ENCODE results near the gene KDM4B. TPM values are rescaled to one million over a fixed set of nuclear protein-coding genes. Genes with fewer than 3 reads are reported as not detected.
"Not testable (repeated sequence)": the region's sequence is repeated elsewhere in the genome, so short reads cannot be mapped to it uniquely, and the experiment has no call there.

The KDM4B gene
- total and polyA plus RNA-seq, 4 donors, result 3.2 to 19.7 (median 12.9) TPM

DNA sequence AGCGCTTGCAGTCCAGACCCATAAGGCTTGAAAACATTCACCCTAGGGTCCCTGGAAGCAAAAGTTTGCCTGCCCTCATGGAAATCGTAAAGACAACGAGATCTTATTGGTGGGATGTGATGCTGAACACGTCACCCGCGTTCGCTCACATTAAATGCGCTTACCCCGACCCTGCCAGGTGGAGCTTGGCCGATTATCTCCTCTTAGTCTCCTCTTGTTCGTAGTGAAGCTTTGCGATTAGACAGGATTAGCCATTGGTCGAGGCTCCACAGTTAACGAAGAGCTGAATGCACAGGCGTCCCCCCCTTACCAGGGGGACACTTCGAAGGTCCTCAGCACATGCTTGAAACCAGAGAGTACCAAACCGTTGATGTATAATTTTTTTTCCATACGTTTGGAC, 16.0 kb upstream of the KDM4B start:
- no peaks in the 10 kb centered on the region for H3K9me3 ChIP-seq (ENCODE audit: control insufficient read depth in 4 of 4, low read length in 3 of 4)
- no peaks in the 10 kb centered on the region for H3K27me3 ChIP-seq (ENCODE audit: control insufficient read depth in 4 of 4, insufficient read depth in 4 of 4, low read length in 3 of 4)
- H3K4me1 ChIP-seq (ENCODE audit: control insufficient read depth in 4 of 4, insufficient read depth in 4 of 4, low read length in 3 of 4), result no peaks in the 10 kb centered on the region
- no peak for DNase-seq (ENCODE audit: low spot score)
- no peaks in the 10 kb centered on the region for H3K36me3 ChIP-seq (ENCODE audit: control insufficient read depth in 4 of 4, insufficient read depth in 3 of 4, low read depth in 1 of 4, low read length in 3 of 4)
- no peak for TF ChIP-seq FOXA2 (IDR thresholded peaks at IDR 0.05)
- no peak for TF ChIP-seq RXRA (IDR thresholded peaks at IDR 0.05)
- TF ChIP-seq FOXA1 (IDR thresholded peaks at IDR 0.05), result no peak
- no peak for TF ChIP-seq RAD21 (IDR thresholded peaks at IDR 0.05)
- no peak for TF ChIP-seq HNF4G (IDR thresholded peaks at IDR 0.05)
- TF ChIP-seq YY1 (IDR thresholded peaks at IDR 0.05), result no peak
- no peak for TF ChIP-seq GABPA (IDR thresholded peaks at IDR 0.05 in 1 of 2, conservative IDR thresholded peaks at IDR 0.05 in 1 of 2)
- WGBS, result 96% methylated on average over 18 of the region's 18 CpGs
- H3K9ac ChIP-seq (ENCODE audit: low read depth in 1 of 2, low read length in 2 of 2), result no peak overlapping the region
- no peak overlapping the region for H3K27ac ChIP-seq (ENCODE audit: low read depth in 1 of 2, low read length in 2 of 2)
- no peak overlapping the region for H3K4me3 ChIP-seq (ENCODE audit: low read depth in 1 of 3, low read length in 3 of 3)

DNA sequence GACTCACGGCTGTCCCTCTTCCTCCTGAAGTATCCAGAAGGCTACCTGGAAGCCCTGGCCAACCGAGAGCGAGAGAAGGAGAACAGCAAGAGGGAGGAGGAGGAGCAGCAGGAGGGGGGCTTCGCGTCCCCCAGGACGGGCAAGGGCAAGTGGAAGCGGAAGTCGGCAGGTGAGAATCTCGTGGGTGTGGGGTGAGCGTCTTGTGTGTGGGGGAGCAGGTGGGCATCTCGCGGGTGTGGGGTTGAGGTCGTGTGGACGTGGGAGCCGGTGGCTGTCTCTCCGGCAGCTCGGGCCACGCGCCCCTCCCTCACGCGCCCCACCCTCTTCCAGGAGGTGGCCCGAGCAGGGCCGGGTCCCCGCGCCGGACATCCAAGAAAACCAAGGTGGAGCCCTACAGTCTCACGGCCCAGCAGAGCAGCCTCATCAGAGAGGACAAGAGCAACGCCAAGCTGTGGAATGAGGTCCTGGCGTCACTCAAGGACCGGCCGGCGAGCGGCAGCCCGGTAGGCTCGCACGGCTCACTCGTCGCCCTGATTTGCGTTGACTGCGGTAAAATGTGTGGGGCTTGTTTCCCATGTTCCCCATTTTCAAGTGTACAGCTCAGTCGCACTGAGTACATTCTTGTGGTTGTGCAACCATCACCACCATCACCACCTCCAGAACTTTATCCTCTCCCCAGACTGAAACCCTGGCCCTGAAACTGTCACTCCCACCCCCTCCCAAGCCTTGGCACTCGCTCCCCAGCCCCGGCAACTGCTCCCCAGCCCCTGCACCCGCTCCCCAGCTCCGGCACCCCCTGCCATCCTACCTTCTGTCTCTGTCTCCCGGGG, 14.4 kb upstream of the KDM4B start:
- H3K9ac ChIP-seq (ENCODE audit: low read depth in 1 of 2, low read length in 2 of 2); H3K27me3 ChIP-seq (ENCODE audit: control insufficient read depth in 4 of 4, insufficient read depth in 4 of 4, low read length in 3 of 4); H3K9me3 ChIP-seq (ENCODE audit: control insufficient read depth in 4 of 4, low read length in 3 of 4); DNase-seq (ENCODE audit: low spot score); H3K4me3 ChIP-seq (ENCODE audit: low read depth in 1 of 3, low read length in 3 of 3); H3K36me3 ChIP-seq (ENCODE audit: control insufficient read depth in 4 of 4, insufficient read depth in 3 of 4, low read depth in 1 of 4, low read length in 3 of 4); H3K4me1 ChIP-seq (ENCODE audit: control insufficient read depth in 4 of 4, insufficient read depth in 4 of 4, low read length in 3 of 4); H3K27ac ChIP-seq (ENCODE audit: low read depth in 1 of 2, low read length in 2 of 2): not testable (repeated sequence)
- WGBS, result 95% methylated on average over 46 of the region's 46 CpGs

DNA sequence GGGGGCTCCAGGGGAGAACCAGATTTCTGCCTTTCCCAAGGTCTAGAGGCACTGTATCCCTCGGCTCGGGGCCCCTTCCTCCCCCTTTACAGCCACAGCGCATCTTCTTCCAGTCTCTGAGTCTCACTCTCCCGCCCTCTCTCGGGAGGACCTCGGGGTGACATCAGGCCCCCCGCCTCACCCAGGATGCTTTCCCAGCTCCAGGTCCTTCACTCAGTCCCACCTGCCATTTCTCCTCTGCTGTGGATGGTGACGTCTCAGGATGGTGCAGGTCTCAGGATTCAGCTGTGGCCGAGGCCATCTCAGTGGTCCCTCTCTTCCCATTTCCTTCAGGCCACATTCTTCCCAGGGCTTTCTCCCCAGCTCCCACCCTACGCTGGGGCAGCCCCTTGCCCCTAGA, 13.6 kb upstream of the KDM4B start:
- no peaks in the 10 kb centered on the region for H3K4me1 ChIP-seq (ENCODE audit: control insufficient read depth in 4 of 4, insufficient read depth in 4 of 4, low read length in 3 of 4)
- no peaks in the 10 kb centered on the region for H3K27me3 ChIP-seq (ENCODE audit: control insufficient read depth in 4 of 4, insufficient read depth in 4 of 4, low read length in 3 of 4)
- DNase-seq (ENCODE audit: low spot score), result no peak
- no peaks in the 10 kb centered on the region for H3K9me3 ChIP-seq (ENCODE audit: control insufficient read depth in 4 of 4, low read length in 3 of 4)
- TF ChIP-seq FOXA2 (IDR thresholded peaks at IDR 0.05), result no peak
- TF ChIP-seq SP1 (IDR thresholded peaks at IDR 0.05), result no peak
- TF ChIP-seq, protein P1, sequence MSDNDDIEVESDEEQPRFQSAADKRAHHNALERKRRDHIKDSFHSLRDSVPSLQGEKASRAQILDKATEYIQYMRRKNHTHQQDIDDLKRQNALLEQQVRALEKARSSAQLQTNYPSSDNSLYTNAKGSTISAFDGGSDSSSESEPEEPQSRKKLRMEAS (IDR thresholded peaks at IDR 0.05), result no peak
- no peak for TF ChIP-seq RXRA (IDR thresholded peaks at IDR 0.05)
- no peak for TF ChIP-seq TAF1 (conservative IDR thresholded peaks at IDR 0.05)
- no peak for TF ChIP-seq HNF4A (conservative IDR thresholded peaks at IDR 0.05)
- TF ChIP-seq, protein P2, sequence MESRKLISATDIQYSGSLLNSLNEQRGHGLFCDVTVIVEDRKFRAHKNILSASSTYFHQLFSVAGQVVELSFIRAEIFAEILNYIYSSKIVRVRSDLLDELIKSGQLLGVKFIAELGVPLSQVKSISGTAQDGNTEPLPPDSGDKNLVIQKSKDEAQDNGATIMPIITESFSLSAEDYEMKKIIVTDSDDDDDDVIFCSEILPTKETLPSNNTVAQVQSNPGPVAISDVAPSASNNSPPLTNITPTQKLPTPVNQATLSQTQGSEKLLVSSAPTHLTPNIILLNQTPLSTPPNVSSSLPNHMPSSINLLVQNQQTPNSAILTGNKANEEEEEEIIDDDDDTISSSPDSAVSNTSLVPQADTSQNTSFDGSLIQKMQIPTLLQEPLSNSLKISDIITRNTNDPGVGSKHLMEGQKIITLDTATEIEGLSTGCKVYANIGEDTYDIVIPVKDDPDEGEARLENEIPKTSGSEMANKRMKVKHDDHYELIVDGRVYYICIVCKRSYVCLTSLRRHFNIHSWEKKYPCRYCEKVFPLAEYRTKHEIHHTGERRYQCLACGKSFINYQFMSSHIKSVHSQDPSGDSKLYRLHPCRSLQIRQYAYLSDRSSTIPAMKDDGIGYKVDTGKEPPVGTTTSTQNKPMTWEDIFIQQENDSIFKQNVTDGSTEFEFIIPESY (IDR thresholded peaks at IDR 0.05), result no peak
- TF ChIP-seq JUND (IDR thresholded peaks at IDR 0.05), result no peak
- no peak for TF ChIP-seq GABPA (IDR thresholded peaks at IDR 0.05 in 1 of 2, conservative IDR thresholded peaks at IDR 0.05 in 1 of 2)
- TF ChIP-seq, protein P3, sequence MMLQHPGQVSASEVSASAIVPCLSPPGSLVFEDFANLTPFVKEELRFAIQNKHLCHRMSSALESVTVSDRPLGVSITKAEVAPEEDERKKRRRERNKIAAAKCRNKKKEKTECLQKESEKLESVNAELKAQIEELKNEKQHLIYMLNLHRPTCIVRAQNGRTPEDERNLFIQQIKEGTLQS (IDR thresholded peaks at IDR 0.05), result no peak
- no peak for TF ChIP-seq NR2F2 (IDR thresholded peaks at IDR 0.05)
- TF ChIP-seq, protein P4, sequence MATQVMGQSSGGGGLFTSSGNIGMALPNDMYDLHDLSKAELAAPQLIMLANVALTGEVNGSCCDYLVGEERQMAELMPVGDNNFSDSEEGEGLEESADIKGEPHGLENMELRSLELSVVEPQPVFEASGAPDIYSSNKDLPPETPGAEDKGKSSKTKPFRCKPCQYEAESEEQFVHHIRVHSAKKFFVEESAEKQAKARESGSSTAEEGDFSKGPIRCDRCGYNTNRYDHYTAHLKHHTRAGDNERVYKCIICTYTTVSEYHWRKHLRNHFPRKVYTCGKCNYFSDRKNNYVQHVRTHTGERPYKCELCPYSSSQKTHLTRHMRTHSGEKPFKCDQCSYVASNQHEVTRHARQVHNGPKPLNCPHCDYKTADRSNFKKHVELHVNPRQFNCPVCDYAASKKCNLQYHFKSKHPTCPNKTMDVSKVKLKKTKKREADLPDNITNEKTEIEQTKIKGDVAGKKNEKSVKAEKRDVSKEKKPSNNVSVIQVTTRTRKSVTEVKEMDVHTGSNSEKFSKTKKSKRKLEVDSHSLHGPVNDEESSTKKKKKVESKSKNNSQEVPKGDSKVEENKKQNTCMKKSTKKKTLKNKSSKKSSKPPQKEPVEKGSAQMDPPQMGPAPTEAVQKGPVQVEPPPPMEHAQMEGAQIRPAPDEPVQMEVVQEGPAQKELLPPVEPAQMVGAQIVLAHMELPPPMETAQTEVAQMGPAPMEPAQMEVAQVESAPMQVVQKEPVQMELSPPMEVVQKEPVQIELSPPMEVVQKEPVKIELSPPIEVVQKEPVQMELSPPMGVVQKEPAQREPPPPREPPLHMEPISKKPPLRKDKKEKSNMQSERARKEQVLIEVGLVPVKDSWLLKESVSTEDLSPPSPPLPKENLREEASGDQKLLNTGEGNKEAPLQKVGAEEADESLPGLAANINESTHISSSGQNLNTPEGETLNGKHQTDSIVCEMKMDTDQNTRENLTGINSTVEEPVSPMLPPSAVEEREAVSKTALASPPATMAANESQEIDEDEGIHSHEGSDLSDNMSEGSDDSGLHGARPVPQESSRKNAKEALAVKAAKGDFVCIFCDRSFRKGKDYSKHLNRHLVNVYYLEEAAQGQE (IDR thresholded peaks at IDR 0.05), result no peak
- TF ChIP-seq, protein P5, sequence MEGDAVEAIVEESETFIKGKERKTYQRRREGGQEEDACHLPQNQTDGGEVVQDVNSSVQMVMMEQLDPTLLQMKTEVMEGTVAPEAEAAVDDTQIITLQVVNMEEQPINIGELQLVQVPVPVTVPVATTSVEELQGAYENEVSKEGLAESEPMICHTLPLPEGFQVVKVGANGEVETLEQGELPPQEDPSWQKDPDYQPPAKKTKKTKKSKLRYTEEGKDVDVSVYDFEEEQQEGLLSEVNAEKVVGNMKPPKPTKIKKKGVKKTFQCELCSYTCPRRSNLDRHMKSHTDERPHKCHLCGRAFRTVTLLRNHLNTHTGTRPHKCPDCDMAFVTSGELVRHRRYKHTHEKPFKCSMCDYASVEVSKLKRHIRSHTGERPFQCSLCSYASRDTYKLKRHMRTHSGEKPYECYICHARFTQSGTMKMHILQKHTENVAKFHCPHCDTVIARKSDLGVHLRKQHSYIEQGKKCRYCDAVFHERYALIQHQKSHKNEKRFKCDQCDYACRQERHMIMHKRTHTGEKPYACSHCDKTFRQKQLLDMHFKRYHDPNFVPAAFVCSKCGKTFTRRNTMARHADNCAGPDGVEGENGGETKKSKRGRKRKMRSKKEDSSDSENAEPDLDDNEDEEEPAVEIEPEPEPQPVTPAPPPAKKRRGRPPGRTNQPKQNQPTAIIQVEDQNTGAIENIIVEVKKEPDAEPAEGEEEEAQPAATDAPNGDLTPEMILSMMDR (IDR thresholded peaks at IDR 0.05; ENCODE audit: low read depth, low read length, missing input control), result no peak
- no peak for TF ChIP-seq EGR1 (IDR thresholded peaks at IDR 0.05; ENCODE audit: low read depth in 2 of 2)
- TF ChIP-seq FOXA1 (IDR thresholded peaks at IDR 0.05), result no peak
- no peak for TF ChIP-seq RAD21 (IDR thresholded peaks at IDR 0.05)
- TF ChIP-seq YY1 (IDR thresholded peaks at IDR 0.05), result no peak
- H3K9ac ChIP-seq (ENCODE audit: low read depth in 1 of 2, low read length in 2 of 2), result no peak overlapping the region
- H3K4me3 ChIP-seq (ENCODE audit: low read depth in 1 of 3, low read length in 3 of 3), result no peak overlapping the region
- no peaks in the 10 kb centered on the region for H3K36me3 ChIP-seq (ENCODE audit: control insufficient read depth in 4 of 4, insufficient read depth in 3 of 4, low read depth in 1 of 4, low read length in 3 of 4)
- no peak overlapping the region for H3K27ac ChIP-seq (ENCODE audit: low read depth in 1 of 2, low read length in 2 of 2)
- 86% methylated on average over 10 of the region's 10 CpGs for WGBS
